GM19324 (cell line): ENCODE data around the gene GGTLC3.
"Not testable (repeated sequence)": the region's sequence is repeated elsewhere in the genome, so short reads cannot be mapped to it uniquely, and the experiment has no call there.

Experiments used
- ATAC-seq: cut with Tn5 transposase; IDR thresholded peaks from one replicate; pipeline ENCODE4 v1.9.1; 2021; ENCODE audit warnings: mild to moderate bottlenecking, moderate library complexity; ENCODE audit not compliant: unreplicated experiment, low FRiP score

GGTLC3 gene

DNA sequence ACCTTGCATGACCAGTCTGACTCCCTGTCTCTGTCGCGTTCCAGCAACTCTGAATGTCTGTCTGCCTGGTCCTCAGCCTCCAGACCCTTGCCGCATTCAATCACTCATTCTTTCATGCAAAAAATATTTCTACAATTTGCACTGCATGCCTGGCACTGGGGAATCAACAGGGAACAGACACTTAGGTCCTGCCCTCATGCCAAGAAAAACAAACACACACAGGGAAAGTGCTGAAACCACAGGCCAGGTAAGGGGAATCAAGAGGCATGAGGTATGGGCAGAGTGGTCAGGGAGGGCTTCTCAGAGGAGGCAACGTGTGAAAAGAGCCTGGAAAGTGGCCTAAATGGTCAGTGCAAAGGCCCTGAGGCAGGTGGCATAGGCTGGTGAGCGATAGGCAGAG lies at the start of gene GGTLC3:
Gene GGTLC3, minus strand, starts transcription at position 101 of the 400 bp plus-strand sequence. CDS start 264 bp downstream, outside the sequence.
- not testable (repeated sequence) for ATAC-seq

DNA sequence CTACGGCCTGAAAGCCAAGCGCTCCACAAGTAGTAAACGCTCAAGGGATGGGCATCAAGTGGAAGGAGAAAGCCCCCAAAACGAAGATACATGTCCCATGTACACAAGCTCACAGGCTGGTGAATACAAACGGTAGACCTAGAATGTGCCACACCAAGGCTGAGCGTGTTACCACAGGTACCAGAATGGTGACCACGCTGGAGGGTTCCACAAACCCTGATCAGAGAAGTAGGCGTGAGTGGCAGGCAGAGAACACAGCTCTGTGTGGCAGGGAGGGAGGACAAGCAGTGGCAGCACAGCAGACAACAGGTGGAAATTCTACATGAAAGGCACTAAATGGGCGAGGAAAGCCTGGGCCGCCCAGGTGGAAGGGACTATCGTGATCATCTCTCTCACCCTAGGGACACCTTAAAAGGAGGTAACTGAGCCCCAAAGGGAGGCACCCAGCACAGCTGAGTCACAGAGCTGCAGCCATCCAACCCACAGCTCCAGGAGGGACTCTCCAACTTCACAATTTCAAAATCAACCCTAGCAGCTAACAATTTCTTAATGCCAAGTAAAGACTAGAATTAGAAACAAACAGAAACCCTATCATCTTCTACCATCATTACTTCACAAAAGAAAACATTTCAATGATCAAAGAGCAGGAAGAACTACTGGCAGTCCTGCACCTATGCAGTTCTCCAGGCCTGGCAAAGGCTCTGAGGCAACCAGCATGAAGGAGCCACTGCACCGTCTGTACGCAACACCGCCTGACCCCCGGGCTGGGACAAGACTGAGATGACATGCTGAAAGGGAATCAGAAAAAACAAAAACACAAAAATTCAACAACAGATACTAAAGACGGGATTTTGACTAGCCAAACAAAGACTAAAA lies 42.4 kb upstream of the GGTLC3 start:
- ATAC-seq, result not testable (repeated sequence)

DNA sequence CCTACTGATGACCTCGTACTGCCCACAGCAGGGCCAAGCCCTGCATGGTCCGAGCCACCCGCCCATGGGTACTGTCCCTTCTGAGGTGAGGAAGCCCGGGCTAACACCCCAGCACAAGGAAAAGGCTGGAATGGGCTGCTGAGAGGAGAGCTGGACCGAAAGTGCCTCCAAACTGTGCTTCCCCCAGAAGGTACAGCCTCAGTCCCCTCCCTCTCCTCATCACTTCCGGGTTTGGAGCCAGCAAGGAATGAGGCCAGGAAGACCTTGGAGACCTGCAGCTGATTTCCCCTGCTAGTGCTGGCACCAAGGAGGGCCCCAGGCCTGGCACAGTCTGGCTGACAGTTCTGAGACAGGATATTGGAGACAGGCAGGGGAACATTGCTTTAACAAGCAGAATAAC lies 41.0 kb upstream of the GGTLC3 start:
- ATAC-seq, result not testable (repeated sequence)

DNA sequence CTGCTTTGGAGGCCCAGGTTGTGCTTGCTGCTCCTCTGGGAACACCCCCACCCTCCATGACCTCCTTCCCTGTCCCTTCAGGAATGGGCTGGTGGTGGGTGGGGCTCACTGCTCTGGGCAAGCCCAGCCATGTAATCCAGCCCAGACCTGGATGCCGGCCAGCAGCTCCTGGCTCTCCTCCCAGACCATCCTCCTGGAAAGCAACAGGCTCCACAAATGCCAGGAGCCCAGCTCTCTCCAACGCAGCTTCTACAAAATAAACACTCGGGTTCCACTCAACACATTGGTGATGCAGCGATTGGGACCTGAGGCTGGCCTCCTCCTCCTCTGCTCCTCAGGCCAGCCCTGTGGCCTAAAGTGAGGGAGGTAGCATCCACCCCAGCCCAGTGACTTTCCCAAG lies 40.6 kb upstream of the GGTLC3 start:
- ATAC-seq, result not testable (repeated sequence)

DNA sequence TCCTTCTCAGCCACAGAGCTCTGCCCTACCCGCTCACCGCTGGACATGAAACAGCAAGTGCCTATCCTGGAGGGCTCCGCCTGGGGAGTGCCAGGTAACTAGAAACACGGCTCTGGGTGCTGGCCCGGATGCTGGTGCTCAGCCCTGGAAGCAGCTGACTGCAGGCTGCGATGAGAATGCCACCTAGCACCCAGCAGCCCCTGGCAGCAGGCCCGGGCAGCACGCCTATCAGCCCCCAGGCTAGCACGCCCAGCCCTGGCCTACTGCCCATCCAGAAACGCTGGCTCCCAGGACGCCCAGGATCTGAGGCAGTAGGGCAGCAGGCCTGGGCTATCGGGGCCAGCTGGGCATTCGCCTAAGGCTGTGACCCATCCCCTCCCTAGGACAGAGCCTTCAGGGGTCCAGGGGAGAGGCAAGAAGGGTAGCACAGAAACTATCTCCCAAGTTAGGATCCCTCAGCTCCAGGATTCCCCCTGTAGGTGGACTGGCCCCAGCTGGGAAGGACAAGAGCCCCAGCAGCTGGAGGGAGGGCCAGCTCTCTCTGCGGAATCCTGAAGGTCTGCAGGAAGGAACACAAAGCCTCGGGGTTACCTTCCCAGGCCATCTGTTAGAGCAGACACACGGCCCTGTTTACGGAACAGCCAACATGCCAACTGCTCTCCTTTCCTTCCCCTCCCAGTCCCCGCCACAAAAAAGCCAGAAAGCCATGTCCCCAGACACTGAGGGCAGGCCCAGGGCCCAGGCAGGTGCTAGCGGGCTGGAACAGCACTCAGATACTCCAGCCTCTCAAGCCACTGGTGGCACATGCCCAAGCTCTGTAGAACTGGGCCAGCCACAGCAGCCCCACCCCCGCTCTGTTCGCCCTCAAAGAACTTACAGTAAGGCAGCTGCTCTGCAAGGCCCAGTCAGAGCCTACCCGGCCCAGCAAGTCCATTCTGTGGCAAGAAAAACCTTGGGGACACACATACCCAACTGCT lies 36.6 kb upstream of the GGTLC3 start:
- not testable (repeated sequence) for ATAC-seq

DNA sequence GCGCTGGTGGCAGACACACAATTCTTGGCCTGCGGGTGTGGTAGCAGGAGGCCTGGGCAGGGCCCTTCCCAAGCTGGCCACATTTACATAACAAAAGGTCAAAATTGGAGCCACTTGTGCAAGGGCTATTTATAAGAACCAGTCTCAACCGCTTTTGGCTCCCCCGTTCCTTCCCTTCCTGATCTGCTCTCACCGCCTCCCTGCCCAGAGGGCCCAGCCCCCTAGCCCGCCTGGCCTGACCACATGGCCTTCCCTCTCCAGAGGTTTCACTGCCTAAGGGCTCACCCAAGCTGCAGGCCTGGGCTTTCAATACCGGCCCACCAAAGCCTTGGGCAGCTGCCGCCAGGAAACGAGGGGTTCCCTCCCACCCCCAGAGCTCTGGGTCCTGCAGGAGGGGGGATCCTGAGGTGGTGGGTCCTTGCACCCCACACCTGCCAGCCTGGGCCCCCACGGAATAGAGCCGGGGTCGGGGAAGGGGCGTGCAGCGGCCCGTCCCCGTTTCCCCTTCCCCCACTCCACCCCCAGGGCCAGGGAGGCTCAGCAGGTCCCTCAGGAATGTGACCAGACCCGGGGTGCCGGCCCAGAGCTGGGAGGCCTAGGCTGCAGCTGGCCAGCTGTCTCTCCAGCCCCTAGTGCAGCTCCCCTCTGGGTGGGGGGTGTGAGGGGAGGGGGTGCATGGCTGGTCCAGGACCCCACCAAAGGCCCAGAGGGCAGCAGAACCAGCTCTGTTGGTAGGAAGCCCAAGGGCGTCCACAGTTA lies 35.1 kb upstream of the GGTLC3 start:
- not testable (repeated sequence) for ATAC-seq

DNA sequence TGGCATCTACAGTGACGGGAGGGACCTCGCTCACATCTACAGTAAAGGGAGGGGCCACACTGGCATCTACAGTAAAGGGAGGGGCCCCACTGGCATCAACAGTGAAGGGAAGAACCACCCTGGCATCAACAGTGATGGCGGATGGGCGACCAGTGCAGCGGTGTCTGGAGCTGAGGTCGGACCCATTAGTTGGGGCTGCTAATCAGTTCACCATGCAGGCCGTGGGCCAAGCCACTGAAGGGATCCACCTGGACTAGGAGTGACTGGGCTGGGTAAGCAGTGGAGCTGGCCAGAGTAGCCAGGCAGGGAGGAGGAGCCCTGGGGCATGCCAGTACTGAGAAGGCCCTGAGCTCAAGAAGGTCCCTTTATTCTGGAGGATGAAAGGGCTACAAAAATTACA lies 33.1 kb upstream of the GGTLC3 start:
- not testable (repeated sequence) for ATAC-seq

DNA sequence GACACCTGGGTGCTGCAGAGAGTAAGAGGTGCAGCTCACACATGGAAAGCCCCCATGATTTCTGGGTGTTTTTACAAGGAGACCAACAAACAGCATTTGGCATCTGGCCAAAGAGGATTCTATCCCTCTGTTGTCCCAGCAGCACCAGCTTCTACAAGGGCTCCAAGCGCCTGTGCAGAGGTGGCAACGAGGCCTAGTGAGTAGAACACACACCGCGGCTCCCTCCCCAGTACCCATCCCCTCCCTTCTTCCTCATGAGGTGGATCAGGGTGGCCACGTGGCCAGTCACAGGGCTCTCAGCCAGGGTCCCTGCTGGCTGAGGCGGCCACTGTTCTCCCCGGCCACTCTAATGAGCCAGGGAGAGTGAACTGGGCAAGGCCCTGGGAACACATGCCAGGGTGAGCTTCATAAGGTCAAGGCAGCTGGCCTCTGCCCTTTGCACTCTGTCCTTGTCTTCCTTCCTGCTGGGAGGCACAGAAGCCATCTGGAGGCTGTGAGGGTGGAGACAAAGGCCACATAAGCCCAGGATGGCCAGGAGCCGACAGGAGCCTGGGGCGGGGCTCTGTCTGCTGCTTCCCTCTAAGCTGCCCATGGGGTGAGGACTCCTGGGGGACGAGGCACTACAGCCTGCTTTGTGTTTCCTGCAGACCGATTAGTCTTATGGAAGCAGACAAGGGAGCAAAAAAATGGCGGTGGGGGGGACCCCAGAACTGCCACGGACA lies 31.7 kb upstream of the GGTLC3 start:
- not testable (repeated sequence) for ATAC-seq

DNA sequence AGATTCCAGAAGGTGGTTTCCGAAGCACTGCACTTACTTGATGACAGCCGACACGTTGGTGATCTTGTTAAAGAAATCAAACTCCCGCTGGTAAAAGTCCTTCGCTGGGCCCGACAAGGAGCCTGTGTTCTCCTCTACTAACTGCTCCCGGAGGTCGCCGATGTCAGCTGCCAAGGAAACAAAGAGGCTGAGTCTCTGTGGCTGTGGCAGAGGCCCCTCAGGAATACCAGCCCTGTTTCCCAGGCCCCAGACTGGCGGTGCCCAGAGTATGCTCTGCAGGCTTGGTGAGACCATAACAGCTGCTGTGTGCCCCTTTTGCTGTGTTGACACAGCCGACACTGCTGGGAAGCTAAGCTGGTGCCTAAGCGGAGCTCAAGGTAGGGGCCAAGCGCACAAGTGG lies 26.7 kb upstream of the GGTLC3 start:
- ATAC-seq, result not testable (repeated sequence)

DNA sequence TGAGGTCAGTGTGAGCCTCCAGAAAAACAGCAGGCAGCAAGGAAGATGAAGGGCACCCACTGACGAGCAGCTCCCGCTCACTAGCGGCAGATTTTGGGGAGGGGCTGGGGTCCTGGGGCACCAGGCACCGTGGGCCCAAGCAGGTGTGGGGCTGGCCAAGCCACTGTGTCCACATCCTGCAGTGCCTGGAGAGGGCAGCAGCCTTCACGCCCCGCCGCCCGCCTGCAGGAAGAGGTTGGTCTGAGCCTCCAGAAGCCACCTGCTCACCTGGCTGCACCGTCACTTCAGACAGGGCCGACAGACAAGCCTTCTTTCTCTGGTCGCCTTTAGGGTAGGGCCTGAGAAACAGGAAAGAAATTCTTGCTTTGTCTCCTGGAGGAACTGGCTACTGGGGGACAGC lies 25.4 kb upstream of the GGTLC3 start:
- not testable (repeated sequence) for ATAC-seq

DNA sequence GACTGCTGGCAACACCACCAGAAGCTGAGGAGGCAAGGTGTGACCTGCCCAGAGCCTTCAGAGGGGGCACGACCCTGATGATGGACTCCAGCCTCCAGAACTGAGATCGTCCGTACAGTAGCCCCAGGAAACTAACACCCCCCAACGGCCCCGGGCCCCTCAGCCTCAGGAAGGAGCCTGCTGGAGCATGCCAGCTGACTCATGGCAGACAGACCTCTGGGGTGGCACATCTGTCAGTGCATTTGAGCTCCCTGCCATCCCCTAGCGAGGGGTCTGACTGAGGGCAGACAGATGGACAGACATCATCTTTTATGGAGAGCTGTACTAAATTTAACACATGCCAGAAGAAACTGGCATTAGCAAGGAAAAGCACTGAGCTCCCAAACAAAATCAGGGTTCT lies 22.0 kb upstream of the GGTLC3 start:
- ATAC-seq, result not testable (repeated sequence)

DNA sequence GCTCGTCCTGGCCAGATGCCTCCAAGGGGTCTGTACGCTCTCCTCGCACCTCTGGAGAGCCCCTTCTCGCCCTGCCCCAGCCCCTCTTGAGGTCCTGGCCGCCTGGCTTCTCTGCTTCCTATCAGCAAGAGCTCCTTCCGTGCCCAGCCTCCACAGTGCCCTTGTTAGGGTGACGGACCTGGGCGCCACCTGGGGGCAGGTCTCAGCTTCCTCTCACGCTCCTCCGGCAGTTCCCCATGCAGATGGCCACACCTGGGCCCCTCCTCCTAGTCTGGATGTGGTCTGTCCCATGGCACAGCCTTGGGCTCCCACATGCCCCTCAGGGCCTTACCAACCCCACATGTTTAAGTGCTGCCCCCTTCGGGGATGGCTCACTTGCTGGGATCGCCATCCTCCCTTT lies 16.4 kb upstream of the GGTLC3 start:
- not testable (repeated sequence) for ATAC-seq

DNA sequence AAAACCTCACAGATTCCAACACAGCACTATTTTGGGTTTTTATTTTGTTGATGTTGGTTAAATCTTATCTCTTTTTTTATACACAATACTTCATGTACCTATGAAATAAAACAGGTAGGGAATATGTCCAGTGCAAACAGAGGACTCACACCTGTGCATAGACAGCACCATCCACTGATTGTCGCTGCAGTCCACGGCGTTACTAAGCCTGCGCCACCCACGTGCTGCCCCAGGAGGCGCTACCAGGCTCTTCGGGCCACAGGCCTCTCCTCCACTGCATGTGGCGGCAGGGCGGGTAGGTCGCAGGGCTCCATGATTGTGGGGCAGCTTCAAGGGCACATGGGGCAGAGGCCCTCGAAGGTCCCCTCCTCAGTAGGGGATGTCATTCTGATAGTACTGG lies 15.7 kb upstream of the GGTLC3 start:
- ATAC-seq, result not testable (repeated sequence)

DNA sequence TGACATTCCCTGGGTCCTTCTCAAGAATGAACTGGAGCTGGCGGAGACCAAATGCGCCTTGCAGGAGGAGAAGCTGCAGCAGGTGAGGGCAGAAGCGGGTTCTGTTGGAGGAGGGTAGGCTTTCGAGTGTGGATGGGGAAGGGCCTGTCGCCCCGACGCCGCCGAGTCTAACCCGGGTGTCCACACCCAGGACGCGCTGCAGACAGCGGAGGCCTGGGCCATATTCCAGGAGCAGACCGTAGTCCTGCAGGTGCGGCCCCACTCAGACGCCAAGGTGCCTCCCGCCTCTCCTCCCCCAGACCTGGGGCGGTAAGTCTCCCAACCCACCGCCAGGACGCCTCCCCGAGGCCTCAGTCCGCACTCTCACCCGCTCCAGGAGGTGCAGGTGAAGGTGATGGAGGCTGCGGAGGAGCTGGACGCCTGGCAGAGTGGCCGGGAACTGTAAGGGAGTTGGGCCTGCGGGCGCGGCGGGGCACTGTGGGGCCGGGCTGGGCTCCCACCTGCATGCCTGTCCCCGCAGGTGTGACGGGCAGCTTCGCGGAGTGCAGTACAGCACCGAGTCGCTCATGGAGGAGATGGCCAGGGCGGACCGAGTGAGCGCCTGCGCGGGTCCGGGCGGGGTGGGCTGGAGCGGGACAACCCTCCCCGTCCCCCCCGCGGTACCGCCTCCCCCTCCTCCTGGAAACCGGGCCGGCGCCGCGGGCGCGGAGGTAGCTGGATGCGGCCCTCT lies 11.6 kb upstream of the GGTLC3 start:
- peak; percentile 30 for ATAC-seq

DNA sequence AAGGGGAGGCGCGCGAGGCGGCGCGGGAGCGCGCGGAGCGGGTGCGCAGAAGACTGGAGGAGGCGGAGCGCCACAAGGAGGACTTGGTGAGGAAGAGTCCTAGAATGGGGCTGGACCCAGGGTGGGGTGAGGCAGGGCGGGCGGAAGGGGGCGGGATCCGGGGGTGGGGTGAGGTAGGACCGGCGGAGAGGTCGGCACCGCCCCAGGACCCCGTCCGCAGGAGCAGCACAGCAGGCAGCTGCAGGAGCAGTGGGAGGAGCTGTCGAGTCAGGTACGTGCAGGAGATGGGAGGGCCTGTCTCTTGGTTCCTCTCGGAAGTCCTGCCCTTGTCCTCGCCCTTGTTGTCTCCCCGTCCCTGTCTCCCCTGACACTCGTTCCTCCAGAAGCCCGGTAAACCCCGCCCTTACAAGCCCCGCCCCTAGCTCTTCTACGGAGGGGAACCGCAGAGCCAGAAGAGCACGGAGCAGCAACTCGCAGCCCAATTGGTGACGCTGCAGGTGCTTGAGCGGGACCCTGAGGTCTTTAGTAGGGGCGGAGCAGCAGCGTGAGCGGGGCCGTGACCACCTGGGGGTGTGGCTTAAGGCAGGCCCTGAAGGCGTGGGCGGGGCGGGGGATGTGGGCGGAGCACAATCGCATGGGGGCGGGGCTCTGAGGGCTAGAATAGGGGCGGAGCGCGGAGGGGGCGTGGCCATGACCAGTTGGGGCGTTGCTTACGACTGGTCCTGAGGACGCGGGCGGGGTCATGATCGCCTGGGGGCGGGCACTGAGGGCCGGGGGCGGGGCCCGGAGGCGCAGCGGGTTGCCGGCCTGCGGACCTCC lies 10.8 kb upstream of the GGTLC3 start:
- peak; percentile 80 for ATAC-seq

DNA sequence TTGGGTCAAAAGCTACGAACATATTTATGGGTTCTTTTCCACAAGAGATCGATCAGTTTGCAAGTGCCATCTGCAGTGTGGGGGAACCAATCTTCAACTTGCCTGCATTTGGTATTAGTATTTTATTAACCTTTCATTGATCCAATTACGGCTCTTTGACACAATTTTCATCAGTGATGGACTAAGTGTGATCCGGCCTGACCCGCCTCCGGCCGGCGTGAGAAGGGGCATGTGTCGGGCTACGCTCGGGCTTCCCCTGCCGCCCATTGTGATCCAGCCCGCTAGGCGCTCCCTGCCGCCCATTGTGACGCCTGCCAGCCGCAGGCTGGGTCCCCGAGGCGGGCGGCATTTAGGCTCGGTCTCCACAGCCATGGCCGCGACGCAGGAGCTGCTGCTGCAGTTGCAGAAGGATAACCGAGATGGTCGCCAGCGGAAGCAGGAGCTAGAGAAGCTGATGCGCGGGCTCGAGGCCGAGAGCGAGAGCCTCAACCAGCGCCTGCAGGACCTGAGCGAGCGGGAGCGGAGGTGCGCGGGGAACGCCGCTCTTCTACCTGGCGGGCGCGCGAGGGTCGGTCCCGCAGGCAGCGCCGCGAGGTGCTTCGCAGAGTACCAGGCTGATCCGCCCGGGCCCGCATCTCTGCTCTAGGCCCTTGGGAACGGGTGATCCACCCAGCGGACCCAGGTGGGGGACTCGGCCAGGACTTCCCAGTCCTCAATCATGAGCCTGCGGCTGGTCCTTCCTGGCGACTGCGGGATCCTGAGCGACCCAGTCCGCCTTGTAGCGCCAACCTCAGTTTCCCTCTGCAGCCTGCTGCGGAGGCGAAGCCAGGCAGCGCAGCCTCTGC lies 10.0 kb upstream of the GGTLC3 start, which contains the start of gene TMEM191B:
Gene TMEM191B, plus strand, starts transcription at position 51 of the 845 bp plus-strand sequence. Its CDS starts 179 bp downstream, at position 230.
- ATAC-seq, result peak; percentile 54

DNA sequence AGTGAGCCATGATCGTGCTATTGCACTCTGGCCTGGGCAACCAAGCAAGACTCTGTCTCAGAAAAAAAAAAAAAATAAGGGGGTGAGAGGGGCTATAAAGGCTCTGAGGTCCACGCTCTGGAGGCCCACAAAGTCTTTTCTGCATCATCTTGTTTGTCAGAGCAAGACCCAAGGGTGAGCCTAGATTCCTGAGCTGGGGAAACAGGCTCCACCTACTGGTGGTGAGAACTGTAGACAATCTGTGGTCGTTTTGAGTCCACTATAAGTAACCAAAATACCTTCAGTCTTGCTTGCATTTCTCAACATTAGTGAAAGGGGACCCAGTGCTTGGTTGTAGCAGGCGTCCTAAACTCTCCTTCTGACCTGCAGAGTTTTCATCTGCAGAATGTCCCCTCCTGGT lies 5.4 kb upstream of the GGTLC3 start:
- ATAC-seq, result not testable (repeated sequence)
